GM06990 (cell line): ENCODE measurements around the gene FARSB.

Experiments used
- DNase-seq: peaks from one replicate; pipeline ENCODE4 v3.0.0-alpha.2; 2011; ENCODE audit not compliant: insufficient read length; ENCODE audit errors: extremely low read depth
- H3K27me3 ChIP-seq: replicated peaks from 2 replicates; pipeline ENCODE4 v1.6.0; 2011; ENCODE audit warnings: low read length; ENCODE audit not compliant: control insufficient read depth, insufficient read depth
- H3K36me3 ChIP-seq: 2 replicates; pipeline ENCODE4 v1.5.1; 2011; ENCODE audit warnings: low read length; ENCODE audit not compliant: control insufficient read depth, insufficient read depth
- H3K4me3 ChIP-seq: replicated peaks from 2 replicates; pipeline ENCODE4 v1.5.1; 2011; ENCODE audit warnings: low read depth, mild to moderate bottlenecking, control low read depth, low read length
- TF ChIP-seq, protein P1 (sequence below): IDR thresholded peaks from 2 replicates; pipeline ENCODE4 v1.5.1; 2011; ENCODE audit warnings: low read length, control low read depth, mild to moderate bottlenecking, inconsistent platforms; ENCODE audit not compliant: insufficient read depth, poor library complexity, severe bottlenecking

The FARSB gene

DNA sequence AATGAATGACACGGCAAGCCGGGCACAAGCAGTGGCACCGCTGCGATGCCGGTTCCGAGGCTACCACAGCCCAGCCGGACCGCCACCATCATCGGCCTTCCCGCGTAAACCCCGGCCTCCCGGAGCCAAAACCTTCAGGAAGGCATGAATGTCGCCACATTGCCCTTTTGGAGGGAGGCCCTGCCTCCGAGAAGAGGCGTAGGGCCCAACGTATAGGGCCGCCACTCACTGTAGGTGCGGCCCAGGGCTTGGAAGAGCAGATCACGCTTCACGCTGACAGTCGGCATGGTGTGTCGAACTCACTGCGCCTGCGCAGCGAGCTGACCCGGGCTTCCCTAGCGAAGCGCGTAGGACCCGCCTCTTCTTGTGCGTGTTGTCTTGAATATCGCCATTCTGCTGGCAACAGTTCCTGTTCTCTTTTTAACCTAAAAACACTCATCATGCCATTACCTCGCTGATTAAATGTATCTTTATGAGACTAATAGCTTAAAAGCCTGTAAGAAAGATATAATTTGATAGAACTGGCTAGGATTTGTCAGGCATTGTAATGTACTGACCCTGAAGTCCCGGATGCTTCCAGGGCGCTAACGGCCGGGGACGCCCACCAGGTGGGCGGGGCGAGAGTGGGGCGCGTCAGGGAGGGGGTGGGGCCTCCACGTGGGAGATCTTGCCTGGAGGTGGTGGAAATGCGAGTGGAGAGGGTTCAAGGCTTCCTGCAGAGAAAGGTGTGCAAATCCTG lies at the start of gene FARSB:
Gene FARSB (minus strand): TSS at position 306 of the 739 bp plus-strand sequence. CDS start 19 bp downstream, at position 287.
- DNase-seq, result peak; percentile 96
- H3K27me3 ChIP-seq, result no peaks in the 10 kb centered on the region

DNA sequence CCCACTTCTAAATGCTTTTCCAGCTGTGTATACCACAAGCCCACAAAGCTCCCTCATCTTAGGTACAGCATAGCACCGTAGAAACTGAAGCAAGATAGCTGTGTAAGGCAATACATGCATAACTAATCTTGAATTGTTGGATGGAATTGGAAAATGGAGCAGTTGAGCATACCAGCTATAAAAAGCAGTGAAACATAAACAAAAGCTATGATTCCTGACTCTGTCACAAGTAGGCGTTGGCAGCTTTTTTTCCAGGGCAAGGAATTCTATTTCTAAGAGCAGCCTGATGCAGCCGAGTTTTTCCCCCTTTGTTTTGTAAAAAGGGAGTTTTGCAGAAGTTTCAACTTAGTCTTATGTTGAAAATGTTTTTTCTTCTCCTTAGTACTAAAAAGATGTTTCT lies 48.0 kb upstream of the FARSB start:
- Histone ChIP-seq H3K4me3 (no peak overlapping the region), H3K27me3 (no peaks in the 10 kb centered on the region), H3K36me3 (no peaks in the 10 kb centered on the region)
- TF ChIP-seq, protein P1, sequence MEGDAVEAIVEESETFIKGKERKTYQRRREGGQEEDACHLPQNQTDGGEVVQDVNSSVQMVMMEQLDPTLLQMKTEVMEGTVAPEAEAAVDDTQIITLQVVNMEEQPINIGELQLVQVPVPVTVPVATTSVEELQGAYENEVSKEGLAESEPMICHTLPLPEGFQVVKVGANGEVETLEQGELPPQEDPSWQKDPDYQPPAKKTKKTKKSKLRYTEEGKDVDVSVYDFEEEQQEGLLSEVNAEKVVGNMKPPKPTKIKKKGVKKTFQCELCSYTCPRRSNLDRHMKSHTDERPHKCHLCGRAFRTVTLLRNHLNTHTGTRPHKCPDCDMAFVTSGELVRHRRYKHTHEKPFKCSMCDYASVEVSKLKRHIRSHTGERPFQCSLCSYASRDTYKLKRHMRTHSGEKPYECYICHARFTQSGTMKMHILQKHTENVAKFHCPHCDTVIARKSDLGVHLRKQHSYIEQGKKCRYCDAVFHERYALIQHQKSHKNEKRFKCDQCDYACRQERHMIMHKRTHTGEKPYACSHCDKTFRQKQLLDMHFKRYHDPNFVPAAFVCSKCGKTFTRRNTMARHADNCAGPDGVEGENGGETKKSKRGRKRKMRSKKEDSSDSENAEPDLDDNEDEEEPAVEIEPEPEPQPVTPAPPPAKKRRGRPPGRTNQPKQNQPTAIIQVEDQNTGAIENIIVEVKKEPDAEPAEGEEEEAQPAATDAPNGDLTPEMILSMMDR, result no peak
- DNase-seq, result no peak

More for the DNA sequence above, at the start of gene FARSB:
- Histone ChIP-seq H3K4me3 (peak within 1 kb of the TSS; percentile 95), H3K36me3 (no peaks in the 10 kb centered on the region)
- TF ChIP-seq, protein P1, result no peak

DNA sequence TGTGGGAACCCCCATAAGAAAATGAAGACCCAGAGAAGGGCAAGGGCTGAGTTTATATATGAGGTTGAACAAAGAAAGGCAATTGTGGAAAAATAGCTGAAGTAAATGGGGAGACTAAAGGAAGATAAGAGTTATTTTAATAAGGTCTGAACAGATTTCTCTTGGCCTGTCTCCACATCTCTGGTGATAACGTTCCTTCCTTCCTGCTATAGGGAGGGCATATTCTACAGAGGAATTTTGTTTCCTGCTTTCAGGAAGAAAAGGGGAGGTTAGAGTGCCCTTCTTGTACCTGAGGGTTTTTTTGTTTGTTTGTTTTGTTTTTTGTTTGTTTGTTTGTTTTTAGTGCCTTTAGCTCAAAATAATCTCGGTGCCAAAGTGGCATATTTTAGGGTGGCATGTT lies 47.2 kb upstream of the FARSB start:
- no peaks in the 10 kb centered on the region for H3K27me3 ChIP-seq
- H3K36me3 ChIP-seq, result no peaks in the 10 kb centered on the region
- DNase-seq, result no peak
- H3K4me3 ChIP-seq, result no peak overlapping the region
- TF ChIP-seq, protein P1, result no peak

DNA sequence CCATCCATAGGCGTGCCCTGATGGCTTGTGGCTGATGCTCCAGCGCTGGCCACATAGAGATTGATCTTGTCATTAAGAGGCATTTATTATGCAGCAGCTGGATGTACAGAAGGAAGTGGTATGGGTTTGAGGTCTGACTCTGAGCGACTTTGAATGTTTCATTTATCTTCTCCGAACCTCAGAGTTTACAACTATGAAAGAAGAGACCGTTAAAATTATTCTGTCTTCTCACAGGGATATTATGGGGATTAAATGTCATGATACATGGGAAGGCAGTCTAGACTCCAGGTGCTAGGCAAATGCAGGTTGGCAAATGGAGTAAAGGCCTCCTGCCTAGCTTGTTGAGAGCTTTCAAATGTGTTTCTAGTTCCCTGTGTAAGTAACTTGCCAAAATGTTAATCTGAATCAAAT lies 45.8 kb upstream of the FARSB start:
- H3K36me3 ChIP-seq, result no peaks in the 10 kb centered on the region
- no peak overlapping the region for H3K4me3 ChIP-seq
- DNase-seq, result no peak
- TF ChIP-seq, protein P1, result no peak
- H3K27me3 ChIP-seq, result no peaks in the 10 kb centered on the region

DNA sequence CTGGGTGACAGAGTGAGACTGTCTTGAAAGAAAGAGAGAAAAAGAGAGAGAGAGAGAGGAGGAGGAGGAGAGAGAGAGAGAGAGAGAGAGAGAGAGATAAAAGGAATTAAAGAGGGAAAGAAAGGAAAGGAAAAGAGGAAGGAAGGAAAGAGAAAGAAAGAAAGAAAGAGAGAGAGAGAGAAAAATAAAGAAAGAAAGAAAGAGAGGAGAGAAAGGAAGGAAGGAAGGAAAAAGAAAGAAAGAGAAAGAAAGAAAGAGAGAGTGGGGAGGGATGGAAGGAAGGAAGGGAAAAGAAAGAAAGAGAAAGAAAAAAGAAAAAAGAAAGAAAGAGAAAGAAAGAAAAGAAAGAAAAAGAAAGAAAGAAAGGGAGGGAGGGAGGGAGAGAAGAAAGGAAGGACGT lies 45.3 kb upstream of the FARSB start:
- no peak for DNase-seq
- TF ChIP-seq, protein P1, result no peak
- H3K27me3 ChIP-seq, result no peaks in the 10 kb centered on the region
- no peaks in the 10 kb centered on the region for H3K36me3 ChIP-seq
- no peak overlapping the region for H3K4me3 ChIP-seq

DNA sequence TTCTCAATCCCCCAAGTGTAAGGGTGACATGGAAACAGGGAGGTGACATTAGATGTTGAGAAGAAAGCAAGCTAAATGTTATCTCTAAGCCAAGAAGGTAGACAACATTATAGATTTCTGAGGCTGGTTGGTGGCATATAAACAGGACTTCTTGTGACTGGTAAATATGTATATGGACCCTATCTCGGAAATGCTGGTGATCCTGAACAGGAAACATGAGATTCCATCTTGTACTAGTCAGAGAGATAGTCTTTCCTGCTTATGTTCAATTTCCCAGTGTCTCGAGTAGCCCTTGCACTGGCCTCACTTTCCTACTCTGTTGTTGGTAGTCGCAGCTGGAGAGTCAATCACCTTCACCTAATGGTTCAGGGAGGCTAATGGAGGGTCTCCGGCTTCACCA lies 42.4 kb upstream of the FARSB start:
- no peak overlapping the region for H3K4me3 ChIP-seq
- DNase-seq, result no peak
- TF ChIP-seq, protein P1, result no peak

More for the DNA sequence above, 42.4 kb upstream of the FARSB start:
- Histone ChIP-seq H3K36me3 (no peaks in the 10 kb centered on the region), H3K27me3 (no peaks in the 10 kb centered on the region)
